Endothelial cell of umbilical vein (primary cell): ENCODE results near the gene PDE1A. TPM values are rescaled to one million over a fixed set of nuclear protein-coding genes. Genes with fewer than 3 reads are reported as not detected.

Experiments used
- BruUV-seq: library from RNA; stranded (reverse); fragments of 400-500 nt; replicated peaks from 2 replicates; lab custom pipeline; 2021; lab: Mats Ljungman, UMichigan
- CTCF ChIA-PET: fragments of 300-600, 350-600 bp; sonication (Branson Sonifier 250); formaldehyde crosslinking; loops from one replicate; lab custom pipeline; 2021; ENCODE audit warnings: antibody characterized with exemption, inconsistent platforms; lab: Charles Lee
- POLR2A ChIA-PET: fragments of 300-600, 350-600 bp; sonication (Branson Sonifier 250); formaldehyde crosslinking; loops from one replicate; lab custom pipeline; 2021; ENCODE audit warnings: antibody characterized with exemption, inconsistent platforms; lab: Charles Lee
- DNase-seq: peaks from one replicate; pipeline ENCODE4 v3.0.0-alpha.2; 2011; ENCODE audit warnings: low read depth, low spot score
- FAIRE-seq: peaks from 2 replicates; lab custom pipeline; 2011; peaks lifted over from hg19 to GRCh38; lab: Jason Lieb, UNC
- H2AFZ ChIP-seq: 2 replicates; pipeline ENCODE4 v1.6.0; 2012; ENCODE audit warnings: low read depth, low read length, control low read depth, inconsistent platforms
- H3K27ac ChIP-seq: 2 replicates; pipeline ENCODE4 v1.5.1; 2011; ENCODE audit warnings: low read depth, mild to moderate bottlenecking, control low read depth, low read length, moderate library complexity; ENCODE audit not compliant: insufficient read depth
- H3K27me3 ChIP-seq, 2 experiments: 2 replicates each; pipeline versions ENCODE4 v1.6.0 to v1.6.1; 2011; ENCODE audit warnings: low read length in 2 of 2, mixed read lengths in 1 of 2; ENCODE audit not compliant: control insufficient read depth in 2 of 2, insufficient read depth in 2 of 2
- H3K36me3 ChIP-seq, 2 experiments: 2 replicates in 1 of 2; 3 replicates in 1 of 2; pipeline ENCODE4 v1.5.1; 2011; ENCODE audit warnings: low read length in 2 of 2, mild to moderate bottlenecking in 1 of 2, moderate library complexity in 1 of 2; ENCODE audit not compliant: control insufficient read depth in 2 of 2, insufficient read depth in 2 of 2; ENCODE audit errors: extremely low read depth in 1 of 2
- H3K4me1 ChIP-seq: 3 replicates; pipeline ENCODE4 v1.5.1; 2011; ENCODE audit warnings: mild to moderate bottlenecking, low read length; ENCODE audit not compliant: control insufficient read depth, insufficient read depth; ENCODE audit errors: extremely low read depth
- H3K4me2 ChIP-seq: 2 replicates; pipeline ENCODE4 v1.6.1; 2011; ENCODE audit warnings: low read length, control low read depth, mixed read lengths; ENCODE audit not compliant: insufficient read depth
- H3K4me3 ChIP-seq, 3 experiments: fragments of 200-600 bp in 1 of 3; sonication (generic), shearing (Covaris generic) in 1 of 3; replicated peaks in 1 of 3; 2 replicates each; pipeline ENCODE4 v1.5.1; 2011 to 2016; ENCODE audit warnings: control low read depth in 3 of 3, low read length in 3 of 3, mild to moderate bottlenecking in 2 of 3, inconsistent platforms in 1 of 3, low read depth in 1 of 3, moderate library complexity in 1 of 3; ENCODE audit not compliant: insufficient read depth in 1 of 3
- H3K79me2 ChIP-seq: 2 replicates; pipeline ENCODE4 v1.6.0; 2012; ENCODE audit warnings: low read length, inconsistent platforms; ENCODE audit not compliant: control insufficient read depth, insufficient read depth
- H3K9ac ChIP-seq: replicated peaks from 2 replicates; pipeline ENCODE3; 2011; ENCODE audit warnings: low read length, control low read depth; ENCODE audit not compliant: insufficient read depth; ENCODE audit errors: extremely low read depth
- H3K9me1 ChIP-seq: replicated peaks from 3 replicates; pipeline ENCODE4 v1.6.0; 2011; ENCODE audit warnings: mild to moderate bottlenecking, low read length; ENCODE audit not compliant: control insufficient read depth, insufficient read depth; ENCODE audit errors: extremely low read depth
- H3K9me3 ChIP-seq: replicated peaks from 2 replicates; pipeline ENCODE4 v1.5.1; 2012; ENCODE audit warnings: low read length, inconsistent platforms; ENCODE audit not compliant: control insufficient read depth, insufficient read depth
- H4K20me1 ChIP-seq: replicated peaks from 2 replicates; pipeline ENCODE3; 2011; ENCODE audit warnings: mild to moderate bottlenecking, low read length; ENCODE audit not compliant: control insufficient read depth, insufficient read depth; ENCODE audit errors: extremely low read depth
- EZH2 ChIP-seq: IDR thresholded peaks from 2 replicates; pipeline ENCODE4 v1.6.1; 2012; ENCODE audit warnings: borderline replicate concordance, low read depth, mild to moderate bottlenecking, moderate library complexity, low read length, inconsistent platforms; ENCODE audit not compliant: severe bottlenecking
- FOS ChIP-seq: IDR thresholded peaks from 2 replicates; pipeline ENCODE4 v1.6.1; 2011; ENCODE audit warnings: mild to moderate bottlenecking, low read length, moderate library complexity, borderline replicate concordance; ENCODE audit not compliant: insufficient read depth
- GATA2 ChIP-seq: IDR thresholded peaks from 2 replicates; pipeline ENCODE4 v1.7.0; 2011; ENCODE audit warnings: low read depth, mild to moderate bottlenecking, moderate library complexity, mixed read lengths, low read length; ENCODE audit not compliant: insufficient read length, insufficient read depth
- JUN ChIP-seq: IDR thresholded peaks from 2 replicates; pipeline ENCODE4 v1.6.1; 2011; ENCODE audit warnings: borderline replicate concordance, low read depth; ENCODE audit not compliant: insufficient read length, insufficient read depth
- MYC ChIP-seq: IDR thresholded peaks from one replicate; pipeline ENCODE4 v1.6.1; 2011; ENCODE audit warnings: mild to moderate bottlenecking, low read depth, low read length
- POLR2A ChIP-seq: IDR thresholded peaks from 2 replicates; pipeline ENCODE4 v1.6.1; 2012; ENCODE audit warnings: low read depth, mild to moderate bottlenecking, control low read depth, low read length
- POLR2AphosphoS5 ChIP-seq: IDR thresholded peaks from 2 replicates; pipeline ENCODE4 v1.6.1; 2012; ENCODE audit warnings: low read depth, mild to moderate bottlenecking, control low read depth, low read length, moderate library complexity; ENCODE audit not compliant: insufficient read depth
- dilution Hi-C: fragments of 300-500 bp; cut with MboI; formaldehyde crosslinking; loops from one replicate; pipeline ENCODE4 v1.15.0; 2019; ENCODE audit warnings: low sequenced_read_pairs; ENCODE audit not compliant: extremely low pct_ligation_motif_present
- intact Hi-C: fragments of 100-400 bp; cut with micrococcal nuclease; formaldehyde crosslinking; loops from one replicate; pipeline ENCODE4 v1.10.0; 2022
- polyA plus RNA-seq, 4 experiments: library from polyadenylated mRNA; depleted of rRNA in 3 of 4; stranded (reverse) in 3 of 4; unstranded in 1 of 4; fragments of >200 nt; gene quantifications; 2 replicates each; pipeline versions ENCODE4 v1.2.1 to v1.2.3, GENCODE V29; 2011 to 2012; ENCODE audit warnings: missing spikeins in 1 of 4
- total RNA-seq: library from RNA; stranded (reverse); gene quantifications from 2 replicates; pipeline ENCODE4 v1.2.3, GENCODE V29; 2021
- TF ChIP-seq, protein P1 (sequence below), 2 donors: IDR thresholded peaks; 1 replicate in 1 of 2; 2 replicates in 1 of 2; pipeline ENCODE4 v1.5.1; 2011; ENCODE audit warnings: low read length in 2 of 2, mild to moderate bottlenecking in 2 of 2, moderate library complexity in 2 of 2, control low read depth in 1 of 2, inconsistent platforms in 1 of 2, low read depth in 1 of 2; ENCODE audit not compliant: insufficient read depth in 1 of 2; ENCODE audit errors: extremely low read depth in 1 of 2
- TF ChIP-seq, protein P2 (sequence below): IDR thresholded peaks from 2 replicates; pipeline ENCODE4 v1.6.1; 2011; ENCODE audit not compliant: insufficient read depth, insufficient read length

Gene PDE1A
- total and polyA plus RNA-seq, 2 donors (not counting 3 experiments of a cell fraction or from before 2014, with no cell fraction given), result 0.43 to 0.49 TPM

- intact Hi-C loops (no loop called here), dilution Hi-C loops (no loop called here)
- Histone ChIP-seq H3K27ac (no peak overlapping the region), H3K79me2 (no peaks in the 10 kb centered on the region), H3K9ac (no peak overlapping the region), H3K27me3 (no peaks in the 10 kb centered on the region), H3K4me2 (no peak overlapping the region), H4K20me1 (no peaks in the 10 kb centered on the region), H2AFZ (no peak overlapping the region), H3K9me3 (no peaks in the 10 kb centered on the region), H3K9me1 (no peaks in the 10 kb centered on the region), H3K36me3 (no peaks in the 10 kb centered on the region), H3K4me3 (no peak overlapping the region), H3K4me1 (no peaks in the 10 kb centered on the region)
- FAIRE-seq (no peak), DNase-seq (peak; percentile 17)
- BruUV-seq, result no TSS peak
- ChIA-PET POLR2A (no interaction called here), CTCF (interaction anchor here (1.1 kb wide), 1 partner anchor 39 kb away, joined by 4 read pairs; no protein-coding TSS in a partner anchor)
- TF ChIP-seq GATA2, result no peak
- TF ChIP-seq POLR2AphosphoS5, result no peak
- no peak for TF ChIP-seq MYC
- no peak for TF ChIP-seq FOS
- no peak for TF ChIP-seq POLR2A
- TF ChIP-seq, protein P1, sequence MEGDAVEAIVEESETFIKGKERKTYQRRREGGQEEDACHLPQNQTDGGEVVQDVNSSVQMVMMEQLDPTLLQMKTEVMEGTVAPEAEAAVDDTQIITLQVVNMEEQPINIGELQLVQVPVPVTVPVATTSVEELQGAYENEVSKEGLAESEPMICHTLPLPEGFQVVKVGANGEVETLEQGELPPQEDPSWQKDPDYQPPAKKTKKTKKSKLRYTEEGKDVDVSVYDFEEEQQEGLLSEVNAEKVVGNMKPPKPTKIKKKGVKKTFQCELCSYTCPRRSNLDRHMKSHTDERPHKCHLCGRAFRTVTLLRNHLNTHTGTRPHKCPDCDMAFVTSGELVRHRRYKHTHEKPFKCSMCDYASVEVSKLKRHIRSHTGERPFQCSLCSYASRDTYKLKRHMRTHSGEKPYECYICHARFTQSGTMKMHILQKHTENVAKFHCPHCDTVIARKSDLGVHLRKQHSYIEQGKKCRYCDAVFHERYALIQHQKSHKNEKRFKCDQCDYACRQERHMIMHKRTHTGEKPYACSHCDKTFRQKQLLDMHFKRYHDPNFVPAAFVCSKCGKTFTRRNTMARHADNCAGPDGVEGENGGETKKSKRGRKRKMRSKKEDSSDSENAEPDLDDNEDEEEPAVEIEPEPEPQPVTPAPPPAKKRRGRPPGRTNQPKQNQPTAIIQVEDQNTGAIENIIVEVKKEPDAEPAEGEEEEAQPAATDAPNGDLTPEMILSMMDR (IDR thresholded peaks at IDR 0.05; ENCODE audit: extremely low read depth in 1 of 2, insufficient read depth in 1 of 2, low read depth in 1 of 2, low read length in 2 of 2), result no peak
- no peak for TF ChIP-seq JUN
- no peak for TF ChIP-seq EZH2
- TF ChIP-seq, protein P2, sequence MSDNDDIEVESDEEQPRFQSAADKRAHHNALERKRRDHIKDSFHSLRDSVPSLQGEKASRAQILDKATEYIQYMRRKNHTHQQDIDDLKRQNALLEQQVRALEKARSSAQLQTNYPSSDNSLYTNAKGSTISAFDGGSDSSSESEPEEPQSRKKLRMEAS, result no peak
Observed at GRCh38 chr2:182349268-182349667, 77.6 kb downstream of the PDE1A start.
